GM18907 (cell line): ENCODE results near the gene UCN3.

ENCODE experiments used
- ATAC-seq: cut with Tn5 transposase; IDR thresholded peaks from one replicate; pipeline ENCODE4 v1.9.1; 2021; ENCODE audit warnings: mild to moderate bottlenecking, moderate library complexity; ENCODE audit not compliant: unreplicated experiment

Gene UCN3, protein sequence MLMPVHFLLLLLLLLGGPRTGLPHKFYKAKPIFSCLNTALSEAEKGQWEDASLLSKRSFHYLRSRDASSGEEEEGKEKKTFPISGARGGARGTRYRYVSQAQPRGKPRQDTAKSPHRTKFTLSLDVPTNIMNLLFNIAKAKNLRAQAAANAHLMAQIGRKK

DNA sequence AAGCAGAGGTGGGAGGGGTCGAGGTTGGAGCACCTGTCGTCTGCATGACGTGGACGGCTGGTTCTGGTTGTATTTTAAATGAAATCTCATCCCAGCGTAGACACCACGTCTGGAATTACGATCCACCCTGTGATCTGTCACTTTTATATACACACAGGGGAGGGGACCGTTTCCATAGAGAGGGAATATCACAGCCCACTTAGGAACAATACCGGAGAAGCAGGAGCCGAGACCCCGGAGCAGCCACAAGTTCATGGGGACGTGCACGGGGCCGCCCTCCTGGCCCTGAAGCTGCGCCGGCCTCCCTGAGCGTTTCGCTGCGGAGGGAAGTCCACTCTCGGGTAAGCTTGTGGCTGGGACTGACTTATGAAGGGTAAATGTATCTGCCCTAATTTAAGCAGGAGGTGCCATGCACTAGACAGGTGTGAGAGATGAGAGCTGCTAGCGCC is at the start of gene UCN3:
UCN3 (plus strand) TSS at position 77 of the 449 bp plus-strand sequence. CDS start 8,755 bp downstream, outside the sequence.
- ATAC-seq: no peak

DNA sequence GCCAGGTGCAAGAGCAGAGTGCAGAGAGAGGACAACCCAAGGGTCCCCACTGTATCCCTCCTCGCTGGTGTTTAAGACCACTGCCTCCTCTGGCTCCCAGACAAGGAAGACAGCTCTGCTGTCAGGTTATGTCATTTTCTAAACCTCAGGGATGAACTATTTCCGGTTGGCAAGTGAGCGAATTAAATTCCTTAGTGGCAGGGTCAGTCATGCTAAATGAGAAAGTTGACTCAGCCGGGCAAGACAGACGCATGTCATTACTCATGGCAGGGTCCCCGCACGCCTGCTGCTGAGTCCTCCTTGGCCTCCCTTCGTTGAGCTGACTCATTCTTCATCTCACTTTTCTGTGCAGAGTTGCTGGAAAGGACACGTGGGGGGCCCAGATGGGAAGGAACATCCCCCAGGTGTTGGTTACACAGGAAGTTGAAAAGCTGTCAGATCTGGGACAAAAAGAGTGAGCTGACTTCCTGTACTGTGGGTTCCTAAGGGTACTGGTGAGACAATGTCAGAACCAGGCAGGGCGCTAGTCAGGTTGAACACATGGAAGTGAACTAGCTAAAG is 47.1 kb upstream of the UCN3 start:
- no peak for ATAC-seq

DNA sequence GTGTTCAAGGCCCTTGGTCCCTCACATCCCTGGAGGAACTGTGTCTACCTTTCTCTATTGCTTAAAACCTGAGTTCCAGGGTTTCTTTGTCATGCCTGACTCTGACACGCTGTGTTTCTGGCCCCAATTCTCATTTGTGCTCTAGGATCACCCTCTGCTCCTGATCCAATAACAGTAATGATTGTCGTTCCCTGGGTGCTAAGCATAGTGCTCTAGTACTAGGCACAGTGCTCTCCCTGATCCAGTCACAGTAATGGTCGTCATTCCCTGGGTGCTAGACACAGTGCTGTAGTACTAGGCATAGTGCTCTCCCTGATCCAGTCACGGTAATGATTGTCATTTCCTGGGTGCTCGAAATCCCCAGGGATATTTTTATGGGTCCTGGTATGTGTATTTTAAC is 46.6 kb upstream of the UCN3 start:
- no peak for ATAC-seq

DNA sequence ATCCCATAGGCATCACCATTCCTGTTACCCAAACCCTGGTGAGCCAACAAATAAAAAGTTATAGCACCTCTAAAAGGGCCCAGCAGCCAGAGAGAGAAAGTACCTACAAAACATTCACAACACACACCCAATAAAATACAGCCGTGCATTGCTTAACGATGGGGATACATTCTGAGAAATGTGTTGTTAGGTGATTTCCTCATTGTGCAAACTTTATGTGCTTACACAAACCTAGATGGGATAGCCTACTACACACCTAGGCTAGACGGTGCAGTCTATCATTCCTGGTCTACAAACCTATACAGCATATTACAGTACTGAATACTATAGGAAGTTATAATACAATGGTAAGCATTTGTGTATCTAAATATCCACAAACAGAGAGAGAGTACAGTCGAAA is 44.9 kb upstream of the UCN3 start:
- ATAC-seq: no peak

DNA sequence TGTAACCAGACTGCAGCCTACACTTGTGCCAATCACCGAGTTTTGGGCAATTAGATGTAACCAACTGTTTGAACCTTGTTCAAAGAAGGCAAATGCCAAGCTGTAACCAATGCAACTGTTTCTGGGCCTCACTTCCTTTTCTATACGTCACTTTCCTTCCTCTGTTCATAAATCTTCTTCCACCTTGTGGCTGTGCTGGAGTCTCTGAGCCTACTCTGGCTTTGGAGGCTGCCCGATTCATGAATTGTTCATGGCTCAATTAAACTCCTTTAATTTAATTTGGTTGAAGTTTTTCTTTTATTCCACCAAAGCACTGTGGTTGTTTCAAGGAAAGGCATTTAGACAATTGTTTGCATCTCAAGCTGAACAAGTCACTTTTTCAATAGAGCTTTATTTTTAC is 43.5 kb upstream of the UCN3 start:
- no peak for ATAC-seq

DNA sequence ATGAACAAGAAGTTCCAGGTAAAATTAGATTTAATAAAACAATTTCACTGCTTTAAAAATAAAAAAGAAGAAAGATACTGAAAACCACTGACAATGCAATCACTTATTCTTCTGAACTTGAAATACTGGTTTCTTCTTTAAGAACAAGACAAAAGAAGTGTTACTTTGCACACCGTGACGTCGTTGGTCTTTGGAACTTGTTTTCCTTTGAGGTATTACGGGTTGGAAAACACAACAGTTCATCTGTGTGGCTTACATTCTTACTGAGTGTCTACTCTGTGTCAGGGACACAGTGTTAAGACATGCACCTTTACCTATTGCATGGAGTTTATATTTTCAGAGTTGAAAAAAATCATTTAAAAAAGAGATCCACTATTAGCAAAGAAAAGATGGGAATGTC is 41.3 kb upstream of the UCN3 start:
- no peak for ATAC-seq

DNA sequence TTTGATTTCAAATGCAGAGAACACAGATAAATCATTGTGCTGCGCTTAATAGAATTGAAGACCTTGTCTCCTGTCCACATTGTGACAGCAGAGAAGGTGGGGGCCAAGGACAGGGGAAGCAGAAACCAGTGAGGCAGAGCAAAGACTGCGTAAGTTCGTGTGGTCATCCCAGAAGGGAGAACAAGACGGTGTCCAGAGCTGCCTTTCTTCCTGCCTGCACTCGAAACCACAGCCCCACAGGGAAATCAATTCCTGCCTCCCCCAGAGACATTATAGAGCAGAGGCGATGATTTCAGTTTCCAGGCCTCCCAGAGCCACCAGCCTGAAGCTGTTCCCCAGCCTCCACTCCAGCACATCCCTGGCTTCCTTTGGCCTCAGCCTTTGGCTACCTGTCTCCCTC is 39.7 kb upstream of the UCN3 start:
- ATAC-seq: no peak

DNA sequence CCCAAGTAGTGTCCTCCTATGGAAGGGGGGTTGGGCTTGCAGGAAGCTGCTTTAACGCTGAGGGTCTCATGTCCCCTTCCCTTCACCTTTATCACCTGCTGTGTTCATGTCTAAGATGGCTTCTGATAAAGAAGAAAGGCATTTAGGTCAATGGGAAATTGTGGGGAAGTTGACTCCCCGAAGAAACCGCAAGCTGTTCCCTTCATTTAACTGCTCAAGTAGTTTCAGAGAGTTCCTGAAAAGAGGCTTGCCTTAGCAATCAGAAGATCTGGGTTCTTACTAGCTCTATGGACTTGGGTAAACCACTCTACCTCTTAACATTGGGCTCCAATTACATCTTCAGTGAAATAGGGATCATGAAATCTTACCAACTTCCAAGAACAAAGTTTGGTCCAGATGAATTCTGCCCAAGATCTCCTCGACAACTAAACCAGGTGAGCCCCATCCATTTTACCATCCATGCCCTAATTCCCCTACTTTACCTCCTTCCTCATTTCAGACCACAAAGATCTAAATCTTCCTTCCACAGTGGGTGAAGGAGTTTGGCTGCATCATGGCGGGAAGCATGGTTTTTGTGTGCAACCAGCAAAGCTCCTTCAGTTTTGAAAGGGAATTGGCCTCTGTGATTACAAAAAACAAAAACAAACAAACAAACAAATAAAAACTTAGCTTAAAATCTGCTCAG is 30.4 kb upstream of the UCN3 start:
- no peak for ATAC-seq

DNA sequence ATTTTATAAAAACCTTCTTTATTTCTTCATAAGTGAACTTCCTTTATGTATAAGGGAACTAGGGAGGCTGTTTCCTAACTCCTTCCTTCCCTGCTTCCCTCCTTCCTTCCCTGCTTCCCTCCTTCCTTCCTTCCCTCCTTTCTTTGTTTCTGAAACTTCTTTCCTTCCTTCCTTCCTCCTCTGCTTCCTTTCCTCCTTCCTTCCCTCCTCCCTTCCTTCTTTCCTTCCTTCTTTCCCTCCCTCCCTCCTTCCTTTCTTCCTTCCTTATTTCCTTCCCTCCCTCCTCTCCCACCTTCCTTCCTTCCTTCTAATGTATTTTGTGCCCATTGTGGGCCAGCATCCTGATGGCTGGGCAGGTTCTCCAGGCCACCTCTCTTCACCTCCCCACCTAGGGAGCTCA is 26.8 kb upstream of the UCN3 start:
- ATAC-seq: no peak

DNA sequence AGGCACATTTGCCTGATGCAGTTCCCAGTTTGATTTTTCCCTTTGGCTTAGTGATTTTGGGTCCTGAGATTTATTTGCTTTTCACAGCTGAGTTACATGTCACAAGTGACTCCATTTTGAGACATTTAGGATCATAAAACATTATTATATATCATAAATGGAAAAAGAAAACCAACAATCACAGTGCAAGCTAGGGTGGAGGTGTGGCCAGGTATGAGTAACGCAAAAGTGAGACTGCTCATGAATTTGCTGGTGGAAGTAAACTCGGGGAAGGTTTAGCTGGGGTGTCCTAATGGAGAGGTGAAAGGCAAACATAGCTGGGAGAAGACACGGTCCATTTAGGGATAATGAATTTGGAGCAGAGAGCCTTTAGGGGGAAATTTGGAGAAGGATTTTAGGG is 21.7 kb upstream of the UCN3 start:
- no peak for ATAC-seq

DNA sequence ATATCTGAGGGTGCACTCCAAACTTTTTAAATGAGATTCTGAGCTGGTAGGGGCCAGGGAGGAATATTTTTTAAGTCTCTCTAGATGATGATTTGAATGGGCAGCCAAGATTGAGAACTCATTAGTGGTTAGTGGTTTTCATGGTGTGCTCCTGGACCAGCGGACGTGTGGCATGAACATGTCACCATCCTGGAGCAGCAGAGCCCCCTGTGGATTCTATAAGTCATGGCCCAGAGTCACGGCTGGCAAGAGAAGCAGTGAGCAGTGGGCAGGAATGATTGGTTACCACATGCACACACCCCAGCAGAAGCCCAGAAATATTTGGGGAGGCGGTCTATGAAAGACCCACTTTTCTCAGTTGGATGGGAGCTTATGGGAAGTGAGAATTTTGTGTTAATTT is 21.2 kb upstream of the UCN3 start:
- ATAC-seq: no peak

DNA sequence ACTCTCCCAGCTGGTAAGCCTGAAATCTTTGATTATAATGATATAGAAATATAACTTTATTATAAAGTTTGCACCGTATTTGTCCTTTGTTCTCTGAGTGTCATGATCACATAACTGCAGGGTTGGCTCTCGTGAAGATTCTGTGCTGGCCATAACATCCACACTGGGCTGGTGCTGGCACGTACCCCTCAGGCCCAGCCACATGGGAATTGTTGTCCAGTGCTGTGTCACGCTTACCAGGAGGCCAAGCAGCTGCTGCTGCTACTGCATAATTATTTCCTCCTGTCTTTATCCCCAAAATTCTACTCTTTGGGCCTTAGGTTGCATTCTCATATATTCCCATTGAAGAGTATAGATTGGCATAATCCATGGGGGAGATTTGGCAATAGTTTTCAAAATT is 20.8 kb upstream of the UCN3 start:
- no peak for ATAC-seq

DNA sequence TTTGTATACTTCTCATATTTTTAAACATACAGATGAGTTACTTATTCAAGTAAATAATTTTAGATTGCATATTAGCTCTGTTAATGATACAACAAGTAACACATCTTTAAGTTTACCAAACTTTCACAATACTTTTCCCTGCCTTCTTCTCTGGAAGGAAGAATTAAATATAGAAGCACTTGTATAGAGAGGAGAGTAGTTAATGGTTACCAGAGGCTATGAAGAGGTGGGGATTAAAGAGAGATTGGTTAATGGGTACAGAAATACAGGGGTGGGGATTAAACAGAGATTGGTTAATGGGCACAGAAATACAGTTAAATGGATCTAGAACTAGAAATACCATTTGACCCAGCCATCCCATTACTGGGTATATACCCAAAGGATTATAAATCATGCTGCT is 20.0 kb upstream of the UCN3 start:
- no peak for ATAC-seq

DNA sequence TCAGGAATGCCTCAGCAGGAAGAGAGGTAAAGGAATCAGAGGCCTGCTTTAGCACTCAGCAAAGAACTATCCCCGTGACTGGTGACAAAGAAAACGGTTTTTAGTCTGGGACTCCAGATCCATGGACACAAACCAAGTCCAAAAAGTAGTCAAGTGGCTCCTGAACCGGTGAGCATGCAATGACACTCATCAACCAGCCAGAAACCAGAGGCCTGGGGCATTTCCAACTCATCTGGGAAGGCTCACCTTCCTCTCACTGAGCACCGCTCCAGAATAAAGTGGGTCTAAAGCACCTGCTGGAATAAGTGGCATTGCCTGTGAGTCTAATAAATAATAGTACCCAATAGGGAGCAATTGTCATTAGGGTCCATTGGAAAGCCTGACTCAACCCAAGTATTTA is 17.9 kb upstream of the UCN3 start:
- no peak for ATAC-seq

DNA sequence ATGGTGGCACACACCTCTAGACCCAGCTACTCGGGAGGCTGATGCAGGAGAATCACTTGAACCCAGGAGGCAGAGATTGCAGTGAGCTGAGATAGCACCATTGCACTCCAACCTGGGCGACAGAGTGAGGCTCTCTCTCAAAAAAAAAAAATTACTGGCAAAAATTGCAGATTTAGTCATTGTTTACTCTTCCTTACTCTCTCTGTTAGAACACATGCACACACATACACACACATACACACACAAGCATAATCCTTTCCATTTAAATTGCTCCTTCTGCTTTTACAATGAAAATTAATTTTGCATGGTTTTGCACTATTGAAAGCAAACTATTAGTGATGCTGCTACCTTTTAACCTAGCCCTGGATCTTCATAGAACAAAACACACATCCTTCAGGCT is 15.4 kb upstream of the UCN3 start:
- ATAC-seq: no peak

DNA sequence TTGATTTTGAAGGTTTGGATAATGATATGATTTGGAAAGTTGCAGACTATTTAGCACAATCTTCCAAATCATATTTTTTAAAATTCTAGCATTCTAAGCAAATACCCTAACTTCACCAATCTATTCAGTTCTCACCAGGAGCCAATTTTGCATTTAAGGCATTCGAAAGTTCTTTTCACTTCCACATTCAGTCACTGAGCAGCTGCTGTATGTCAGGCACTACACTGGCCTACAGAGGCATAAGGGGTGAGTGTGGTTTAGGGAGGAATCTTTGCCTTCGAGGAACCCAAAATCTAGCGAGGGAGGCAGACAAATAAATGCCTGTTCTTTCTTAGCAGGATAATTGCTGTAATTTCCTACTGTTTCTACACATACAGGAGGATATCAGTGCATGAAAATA is 10.7 kb upstream of the UCN3 start:
- ATAC-seq: no peak

DNA sequence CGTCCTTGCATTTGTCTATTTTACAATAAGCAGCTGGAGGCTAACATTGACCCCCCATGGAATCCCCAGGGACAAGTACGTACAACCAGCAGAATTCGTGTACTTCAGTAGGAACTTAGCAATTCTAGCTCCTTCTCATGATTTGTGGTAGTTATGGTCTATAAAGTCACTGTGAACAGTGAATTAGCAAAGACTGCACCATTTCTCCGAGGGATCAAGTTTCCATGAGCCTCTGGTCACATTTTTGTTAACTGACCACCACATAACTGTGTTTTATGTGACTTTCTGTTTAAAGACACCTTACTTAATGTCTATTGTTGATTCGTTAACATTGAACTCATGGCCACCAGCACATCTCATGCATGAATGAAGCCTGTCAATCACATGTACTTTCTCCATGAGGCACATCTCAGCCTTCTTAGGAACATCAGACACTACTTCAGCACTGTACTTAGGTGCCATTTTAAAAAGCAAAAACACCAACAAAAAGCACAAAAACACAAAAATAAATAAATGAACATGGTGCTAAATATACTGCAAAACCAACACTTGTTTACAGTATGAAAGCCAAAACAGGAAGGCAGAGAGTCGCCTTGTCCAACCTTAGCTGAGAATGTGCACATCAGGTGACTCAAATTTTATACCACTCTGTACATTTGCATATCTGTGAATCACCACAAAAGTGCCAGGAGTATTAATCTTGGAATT is 9.0 kb upstream of the UCN3 start:
- ATAC-seq: no peak

DNA sequence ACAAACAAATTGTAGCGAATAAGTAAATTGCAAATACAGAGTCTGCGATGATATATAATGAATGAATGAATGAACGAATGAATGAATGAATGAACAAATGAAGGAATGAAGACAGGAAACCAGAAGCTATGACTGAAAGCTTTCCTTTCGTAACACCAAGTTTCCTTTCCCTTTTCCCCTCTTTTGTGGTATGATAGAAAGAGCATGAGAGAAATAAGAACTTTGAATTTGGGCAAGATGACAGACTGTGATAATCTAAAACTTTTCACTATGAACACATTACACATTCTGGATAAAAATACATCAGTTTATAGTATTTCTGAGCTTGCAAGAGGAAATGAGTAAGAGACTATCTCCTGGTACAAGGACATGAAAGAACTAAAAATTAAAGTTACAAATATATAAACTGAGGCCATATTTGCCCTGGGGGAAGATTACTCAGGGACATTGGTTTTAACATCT is 8.4 kb upstream of the UCN3 start:
- ATAC-seq: no peak

DNA sequence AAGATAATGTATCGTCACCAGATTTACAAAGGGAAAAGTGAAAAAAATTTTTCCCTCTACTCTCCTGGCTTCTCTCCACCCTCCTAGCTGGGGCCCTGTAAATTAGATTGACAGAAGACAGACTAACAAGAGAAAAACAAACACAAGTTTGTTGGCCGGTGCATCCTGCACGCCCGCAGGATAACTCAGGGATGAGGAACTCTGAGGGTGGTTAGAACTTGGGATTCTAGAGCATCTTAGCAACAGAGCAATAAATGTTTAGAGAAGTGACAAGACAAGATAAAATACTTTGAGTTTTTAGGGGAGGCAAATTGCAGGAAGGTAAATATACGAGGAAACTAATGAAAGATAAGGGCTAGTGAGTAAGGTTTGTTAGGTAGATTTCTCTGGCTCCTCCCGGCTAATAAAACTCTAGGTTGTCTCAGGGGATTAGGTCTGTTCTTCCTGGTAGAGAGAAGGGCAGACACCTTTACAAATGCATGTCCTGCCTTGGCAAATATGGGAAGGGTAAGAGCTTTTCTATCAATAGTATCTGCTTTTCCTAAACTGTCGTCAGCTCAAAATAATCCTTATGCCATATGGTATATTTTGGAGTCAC is 4.3 kb upstream of the UCN3 start:
- ATAC-seq: no peak

DNA sequence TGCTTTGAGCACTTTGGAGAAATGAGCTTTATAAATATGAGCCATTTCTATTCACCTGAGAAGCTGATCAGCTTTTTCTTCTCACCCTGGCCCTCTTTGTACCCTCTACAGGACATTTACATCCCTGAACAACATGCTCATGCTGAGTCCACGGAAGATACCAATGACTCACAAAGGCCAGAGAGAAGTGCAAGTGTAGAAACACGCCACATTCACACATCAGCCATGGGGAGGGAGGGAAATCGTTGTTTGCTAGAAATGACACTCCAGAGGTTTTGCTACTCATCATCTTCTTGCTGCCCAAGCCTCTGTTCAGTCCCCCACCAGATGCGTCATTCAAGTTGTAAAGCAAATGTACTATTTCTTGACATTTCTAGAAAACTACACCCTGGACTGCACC is 2.8 kb upstream of the UCN3 start:
- no peak for ATAC-seq

DNA sequence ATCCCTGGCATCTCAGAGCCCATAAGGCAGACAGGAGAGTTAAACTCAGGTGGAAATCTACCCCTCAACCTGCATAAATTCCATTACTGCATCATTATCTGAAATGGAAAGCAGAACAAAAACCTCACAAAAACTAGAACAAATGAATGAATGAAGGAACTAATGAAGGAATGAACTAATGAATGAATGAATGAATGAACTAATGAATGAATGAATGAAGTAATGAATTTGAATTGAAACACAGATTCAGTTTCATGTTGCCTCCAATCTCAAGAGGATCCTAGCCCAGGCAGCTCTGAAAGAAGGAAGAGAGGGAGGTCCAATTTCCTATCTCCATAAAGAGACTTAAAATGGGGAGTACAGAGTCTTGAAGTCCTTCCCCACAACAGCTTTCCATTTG is 1.9 kb upstream of the UCN3 start:
- ATAC-seq: no peak

DNA sequence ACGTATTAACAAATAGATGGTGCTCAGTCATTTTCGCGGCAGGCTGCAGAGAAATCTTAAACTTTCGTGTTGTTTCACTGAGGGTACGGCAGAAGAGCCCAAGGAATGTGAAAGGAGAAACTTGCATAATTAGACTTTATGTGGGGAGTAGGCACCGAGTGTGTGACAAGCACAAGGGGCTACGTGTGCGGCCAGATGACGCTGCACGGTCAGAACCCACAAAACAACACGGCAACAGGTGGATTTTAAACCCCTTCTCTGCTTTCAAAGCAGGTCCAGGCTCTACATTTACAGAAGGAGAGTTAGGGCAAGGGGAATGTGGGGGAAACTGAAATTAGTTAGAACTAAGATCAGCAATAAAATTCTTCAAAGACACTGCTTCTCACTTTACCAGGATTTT is 392 bp upstream of the UCN3 start:
- ATAC-seq: no peak
